GM19468 (cell line): ENCODE data around the gene ATP8A2.
"Not testable (repeated sequence)": the region's sequence is repeated elsewhere in the genome, so short reads cannot be mapped to it uniquely, and the experiment has no call there.

Experiments
- ATAC-seq: cut with Tn5 transposase; IDR thresholded peaks from one replicate; pipeline ENCODE4 v1.9.1; 2021; ENCODE audit warnings: mild to moderate bottlenecking, moderate library complexity, moderate number of reproducible peaks; ENCODE audit not compliant: unreplicated experiment; ENCODE audit errors: extremely low read depth

ATP8A2 gene

GRCh38 chr13:25371875-25372283 lies at the start of gene ATP8A2:
Gene ATP8A2 (plus strand): TSS chr13:25371974. CDS start chr13:25372213, 239 bp downstream.
- no peak for ATAC-seq

GRCh38 chr13:25324100-25324499 lies 47.7 kb upstream of the ATP8A2 start:
- ATAC-seq: no peak

- ATAC-seq: no peak
Measured at GRCh38 chr13:25329706-25330105, 42.1 kb upstream of the ATP8A2 start.

GRCh38 chr13:25330541-25330940 lies 41.2 kb upstream of the ATP8A2 start:
- no peak for ATAC-seq

GRCh38 chr13:25335856-25336255 lies 35.9 kb upstream of the ATP8A2 start:
- no peak for ATAC-seq

GRCh38 chr13:25345576-25345975 lies 26.2 kb upstream of the ATP8A2 start:
- ATAC-seq: no peak

GRCh38 chr13:25347151-25347550 lies 24.6 kb upstream of the ATP8A2 start:
- no peak for ATAC-seq

GRCh38 chr13:25351404-25351803 lies 20.4 kb upstream of the ATP8A2 start:
- no peak for ATAC-seq

- no peak for ATAC-seq
Measured at GRCh38 chr13:25352230-25352629, 19.5 kb upstream of the ATP8A2 start.

- ATAC-seq: no peak
Measured at GRCh38 chr13:25352806-25353205, 19.0 kb upstream of the ATP8A2 start.

GRCh38 chr13:25353344-25353743 lies 18.4 kb upstream of the ATP8A2 start:
- ATAC-seq: no peak

GRCh38 chr13:25354377-25354776 lies 17.4 kb upstream of the ATP8A2 start:
- no peak for ATAC-seq

- ATAC-seq: not testable (repeated sequence)
Measured at GRCh38 chr13:25360443-25360842, 11.3 kb upstream of the ATP8A2 start.

GRCh38 chr13:25365720-25366235 lies 6.0 kb upstream of the ATP8A2 start:
- ATAC-seq: no peak

- ATAC-seq: no peak
Measured at GRCh38 chr13:25371158-25371874, 458 bp upstream of the ATP8A2 start.

- ATAC-seq: no peak
Measured at GRCh38 chr13:25372284-25373081, 709 bp downstream of the ATP8A2 start.

GRCh38 chr13:25375727-25376358 lies 4.1 kb downstream of the ATP8A2 start:
- no peak for ATAC-seq

- ATAC-seq: no peak
Measured at GRCh38 chr13:25377244-25377962, 5.6 kb downstream of the ATP8A2 start.

GRCh38 chr13:25378528-25378927 lies 6.8 kb downstream of the ATP8A2 start:
- no peak for ATAC-seq

GRCh38 chr13:25379011-25379410 lies 7.2 kb downstream of the ATP8A2 start:
- ATAC-seq: no peak
